Heart left ventricle (tissue), 16 donors: ENCODE results near the gene RPS16. TPM values are rescaled to one million over a fixed set of nuclear protein-coding genes. Genes with fewer than 3 reads are reported as not detected.
A peak's percentile ranks its signal among the peaks of the same experiment; 100 is the strongest.

Source experiments
- ATAC-seq, 4 donors: fragments of 200-7000 bp; cut with Tn5 transposase; one replicate each; pipeline ENCODE4 v1.9.1; 2020 to 2022; ENCODE audit warnings: moderate library complexity in 4 of 4, mild to moderate bottlenecking in 3 of 4, moderate number of reproducible peaks in 1 of 4
- DNase-seq, 5 donors: peaks; one replicate each; pipeline ENCODE4 v3.0.0-alpha.2; 2020
- H3K27ac ChIP-seq, 12 donors: fragments of 200-600 bp; sonication (generic) in 4 of 12; one replicate each; pipeline versions ENCODE4 v1.5.0 to v1.8.0; 2016 to 2022; ENCODE audit warnings: mild to moderate bottlenecking in 2 of 12
- H3K27me3 ChIP-seq, 9 donors: fragments of 200-600 bp; sonication (generic) in 2 of 9; one replicate each; pipeline versions ENCODE4 v1.5.1 to v1.8.0; 2016 to 2022; ENCODE audit warnings: mild to moderate bottlenecking in 3 of 9
- H3K36me3 ChIP-seq, 9 donors: fragments of 200-600 bp; sonication (generic) in 2 of 9; one replicate each; pipeline versions ENCODE4 v1.5.0 to v1.8.0; 2018 to 2022; ENCODE audit warnings: mild to moderate bottlenecking in 2 of 9
- H3K4me1 ChIP-seq, 12 donors: fragments of 200-600 bp; sonication (generic) in 4 of 12; one replicate each; pipeline versions ENCODE4 v1.5.0 to v1.8.0; 2016 to 2022; ENCODE audit warnings: mild to moderate bottlenecking in 3 of 12
- H3K4me3 ChIP-seq, 12 donors: fragments of 200-600 bp; sonication (generic) in 4 of 12; one replicate each; pipeline versions ENCODE4 v1.5.0 to v1.8.0; 2017 to 2022; ENCODE audit warnings: mild to moderate bottlenecking in 9 of 12, moderate library complexity in 4 of 12
- H3K9me3 ChIP-seq, 12 donors: fragments of 200-600 bp; sonication (generic) in 4 of 12; one replicate each; pipeline versions ENCODE4 v1.5.0 to v1.8.0; 2016 to 2022; ENCODE audit warnings: mild to moderate bottlenecking in 1 of 12
- CTCF ChIP-seq, 12 donors: fragments of 200-600 bp; sonication (generic) in 4 of 12; IDR thresholded peaks; one replicate each; pipeline versions ENCODE4 v1.5.0 to v1.8.0; 2018 to 2022; ENCODE audit warnings: antibody characterized with exemption in 12 of 12, mild to moderate bottlenecking in 5 of 12
- POLR2A ChIP-seq, 2 donors: fragments of 450-650 bp; IDR thresholded peaks; one replicate each; pipeline ENCODE4 v1.6.1; 2017; ENCODE audit warnings: antibody characterized with exemption in 2 of 2, mild to moderate bottlenecking in 2 of 2, moderate library complexity in 2 of 2
- WGBS, 4 donors: extraction: QIAGEN DNeasy Blood & Tissue Kit in 2 of 4; methylation state at CpG; one replicate each; pipeline versions ENCODE4 v1.1.5 to v1.1.7; 2013 to 2018; 5-methylcytosine and 5-hydroxymethylcytosine counted together
- intact Hi-C, 10 donors: fragments of 100-400 bp; cut with DNase I; formaldehyde crosslinking; loops; one replicate each; pipeline versions ENCODE4 v1.11.1 to v1.14.2; 2022
- polyA plus RNA-seq, 2 donors: library from polyadenylated mRNA; stranded (reverse); fragments of 200-250 nt; gene quantifications; one replicate each; pipeline ENCODE4 v1.2.3, GENCODE V29; 2013
- total RNA-seq, 9 donors: library from RNA; depleted of rRNA in 2 of 9; stranded (reverse); fragments of >200 nt in 2 of 9; fragmentation: NEBNext Ultra II Directional in 3 of 9; extraction: Animal tissue kit (Norgen Biotek cat#: 25700) in 3 of 9; gene quantifications; one replicate each; pipeline versions ENCODE4 v1.1.0 to v1.2.4, GENCODE V29; 2016 to 2023
- donor health status: ischemic (EF 13 %, LVEDD 7.1; RV severe dilation, severe dysfunction).
- donor health status: healthy with polysubstance abuse.
- donor health status: DM: no; HTN: yes; CAD: no.
- donor health status: DM: no; HTN: no; CAD: no.
- donor health status: ischemic (EF 25% LVEDD 6.9; RV normal size, moderate dysfunction).
- donor health status: ischemic (EF 25% LVEDD 5.7; RV mildly dilated, moderate dysfunction).
- donor health status: healthy.
- donor health status: DM: yes; HTN: yes; CAD: no.
- donor health status: ischemic (EF 35%, LVEDD 5.7; RV mildly dilated, moderate dysfunction).
- donor health status: nonischemic (EF 11% LVEDD 7.7; RV severe dilation, severe dysfunction).
- donor health status: DM: yes; HTN: yes; CAD: no.
- donor health status: PGD.
- donor health status: ischemic (EF 29% LVEDD 5.4; RV normal size, mild dysfunction).
- donor health status: nonischemic (EF 23%, LVEDD 6.1; RV moderate dilation, normal function).

The RPS16 gene
- total and polyA plus RNA-seq, 11 donors, result 617 to 2,656 (median 1,374) TPM

- Histone ChIP-seq H3K9me3 (no peaks in the 10 kb centered on the region), H3K27ac (no peak overlapping the region), H3K4me1 (peaks cover 0 to 4% (median 0%) of the 10 kb centered on the region in 12 donors), H3K4me3 (no peak overlapping the region), H3K36me3 (peaks cover 0 to 79% (median 58%) of the 10 kb centered on the region in 9 donors), H3K27me3 (no peaks in the 10 kb centered on the region)
- WGBS, 4 donors, result 87 to 93% (median 92%) methylated on average over 4 to 5 of the region's 5 CpGs
- TF ChIP-seq POLR2A (IDR thresholded peaks at IDR 0.05), result no peak
- no peak for TF ChIP-seq CTCF (IDR thresholded peaks at IDR 0.05)
- DNase-seq, result no peak
- ATAC-seq, result no peak
- intact Hi-C loops, result no loop called here
Observed at GRCh38 chr19:39422020-39422419, 13.7 kb downstream of the RPS16 start.

- H3K4me3 ChIP-seq, result no peak overlapping the region
- no peak overlapping the region for H3K27ac ChIP-seq
- no peaks in the 10 kb centered on the region for H3K9me3 ChIP-seq
- H3K4me1 ChIP-seq, result peaks cover 0 to 16% (median 2%) of the 10 kb centered on the region in 12 donors
- TF ChIP-seq CTCF (IDR thresholded peaks at IDR 0.05) (no peak), POLR2A (IDR thresholded peaks at IDR 0.05) (no peak)
- ATAC-seq, result no peak
- no peaks in the 10 kb centered on the region for H3K27me3 ChIP-seq
- DNase-seq, result no peak
- H3K36me3 ChIP-seq, result peaks cover 0 to 90% (median 68%) of the 10 kb centered on the region in 9 donors
- WGBS, 4 donors, result 91 to 95% (median 92%) methylated on average over 9 to 15 of the region's 15 CpGs
- intact Hi-C loops, result no loop called here
Observed at GRCh38 chr19:39420769-39421168, 15.0 kb downstream of the RPS16 start.

- intact Hi-C loops, result loop anchor here in 3 of 10 donors (10.0 kb wide), 2 partner anchors 116 to 294 kb away; partner anchors contain the start of genes PAK4 (in 2 of the 3) and EID2B (in 1 of the 3)
- Histone ChIP-seq H3K27ac (peak overlapping the region in 1 of 12 donors; percentile 3), H3K4me3 (no peak overlapping the region), H3K36me3 (peaks cover 0 to 82% (median 66%) of the 10 kb centered on the region in 9 donors), H3K9me3 (no peaks in the 10 kb centered on the region), H3K4me1 (peaks cover 0 to 31% (median 16%) of the 10 kb centered on the region in 12 donors), H3K27me3 (no peaks in the 10 kb centered on the region)
- TF ChIP-seq POLR2A (IDR thresholded peaks at IDR 0.05) (no peak), CTCF (IDR thresholded peaks at IDR 0.05) (no peak)
- WGBS, 4 donors, result 82 to 96% (median 90%) methylated on average over 9 of the region's 9 CpGs
- no peak for ATAC-seq
- no peak for DNase-seq
Observed at GRCh38 chr19:39419003-39419402, 16.7 kb downstream of the RPS16 start.

GRCh38 chr19:39417463-39418181 is 18.1 kb downstream of the RPS16 start:
- H3K36me3 ChIP-seq, result peaks cover 0 to 69% (median 59%) of the 10 kb centered on the region in 9 donors
- H3K27ac ChIP-seq, result peak overlapping the region in 1 of 12 donors; percentile 14
- peaks cover 0 to 39% (median 17%) of the 10 kb centered on the region in 12 donors for H3K4me1 ChIP-seq
- no peak for DNase-seq
- intact Hi-C loops, result loop anchor here in 3 of 10 donors (10.0 kb wide), 2 partner anchors 117 to 293 kb away; partner anchors contain the start of genes PAK4 (in 2 of the 3) and EID2B (in 1 of the 3)
- no peak overlapping the region for H3K4me3 ChIP-seq
- ATAC-seq, result no peak
- 85 to 88% (median 86%) methylated on average over 17 to 30 of the region's 30 CpGs for WGBS, 4 donors
- H3K27me3 ChIP-seq, result no peaks in the 10 kb centered on the region
- TF ChIP-seq POLR2A (IDR thresholded peaks at IDR 0.05) (no peak), CTCF (IDR thresholded peaks at IDR 0.05) (no peak)
- H3K9me3 ChIP-seq, result no peaks in the 10 kb centered on the region
